ENCODE measurements around the gene FAM131A.

The FAM131A gene

DNA sequence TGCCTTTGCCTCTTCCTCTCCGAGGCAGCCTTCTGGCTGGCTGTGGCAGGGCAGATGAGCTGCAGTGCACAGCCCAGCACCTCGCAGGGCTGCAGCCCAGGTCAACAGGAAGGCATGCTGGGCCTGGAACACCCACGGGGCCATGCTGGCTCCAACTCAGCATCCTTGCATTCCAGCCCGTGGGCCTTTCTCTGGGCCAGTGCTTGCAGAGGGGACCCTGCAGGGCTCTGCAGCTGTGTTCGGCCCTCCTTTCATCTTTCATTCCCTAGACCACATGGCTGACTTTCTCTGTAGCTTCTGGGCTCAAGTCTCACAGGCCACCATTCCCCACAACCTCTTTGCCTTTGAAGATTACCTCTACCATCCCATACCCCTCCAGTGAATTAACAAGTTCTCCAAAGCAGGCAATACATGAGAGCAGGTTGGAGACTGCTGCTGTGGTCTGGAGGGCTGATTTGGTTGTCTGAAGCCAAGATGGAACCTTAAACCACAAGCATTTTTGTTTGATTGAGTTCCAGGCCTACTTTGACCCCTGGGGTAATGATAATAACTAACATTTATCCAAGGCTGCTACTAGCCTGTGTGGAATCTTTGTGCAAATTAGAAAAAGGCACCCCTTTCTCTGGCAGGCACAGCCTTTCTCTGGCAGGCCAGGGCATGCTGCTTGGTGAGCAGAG, 5.9 kb downstream of the FAM131A start:
- no peak for DNase-seq

DNA sequence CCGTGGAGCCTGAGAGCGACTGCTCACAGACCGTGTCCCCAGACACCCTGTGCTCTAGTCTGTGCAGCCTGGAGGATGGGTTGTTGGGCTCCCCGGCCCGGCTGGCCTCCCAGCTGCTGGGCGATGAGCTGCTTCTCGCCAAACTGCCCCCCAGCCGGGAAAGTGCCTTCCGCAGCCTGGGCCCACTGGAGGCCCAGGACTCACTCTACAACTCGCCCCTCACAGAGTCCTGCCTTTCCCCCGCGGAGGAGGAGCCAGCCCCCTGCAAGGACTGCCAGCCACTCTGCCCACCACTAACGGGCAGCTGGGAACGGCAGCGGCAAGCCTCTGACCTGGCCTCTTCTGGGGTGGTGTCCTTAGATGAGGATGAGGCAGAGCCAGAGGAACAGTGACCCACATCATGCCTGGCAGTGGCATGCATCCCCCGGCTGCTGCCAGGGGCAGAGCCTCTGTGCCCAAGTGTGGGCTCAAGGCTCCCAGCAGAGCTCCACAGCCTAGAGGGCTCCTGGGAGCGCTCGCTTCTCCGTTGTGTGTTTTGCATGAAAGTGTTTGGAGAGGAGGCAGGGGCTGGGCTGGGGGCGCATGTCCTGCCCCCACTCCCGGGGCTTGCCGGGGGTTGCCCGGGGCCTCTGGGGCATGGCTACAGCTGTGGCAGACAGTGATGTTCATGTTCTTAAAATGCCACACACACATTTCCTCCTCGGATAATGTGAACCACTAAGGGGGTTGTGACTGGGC, 7.3 kb downstream of the FAM131A start:
- DNase-seq, result no peak

DNA sequence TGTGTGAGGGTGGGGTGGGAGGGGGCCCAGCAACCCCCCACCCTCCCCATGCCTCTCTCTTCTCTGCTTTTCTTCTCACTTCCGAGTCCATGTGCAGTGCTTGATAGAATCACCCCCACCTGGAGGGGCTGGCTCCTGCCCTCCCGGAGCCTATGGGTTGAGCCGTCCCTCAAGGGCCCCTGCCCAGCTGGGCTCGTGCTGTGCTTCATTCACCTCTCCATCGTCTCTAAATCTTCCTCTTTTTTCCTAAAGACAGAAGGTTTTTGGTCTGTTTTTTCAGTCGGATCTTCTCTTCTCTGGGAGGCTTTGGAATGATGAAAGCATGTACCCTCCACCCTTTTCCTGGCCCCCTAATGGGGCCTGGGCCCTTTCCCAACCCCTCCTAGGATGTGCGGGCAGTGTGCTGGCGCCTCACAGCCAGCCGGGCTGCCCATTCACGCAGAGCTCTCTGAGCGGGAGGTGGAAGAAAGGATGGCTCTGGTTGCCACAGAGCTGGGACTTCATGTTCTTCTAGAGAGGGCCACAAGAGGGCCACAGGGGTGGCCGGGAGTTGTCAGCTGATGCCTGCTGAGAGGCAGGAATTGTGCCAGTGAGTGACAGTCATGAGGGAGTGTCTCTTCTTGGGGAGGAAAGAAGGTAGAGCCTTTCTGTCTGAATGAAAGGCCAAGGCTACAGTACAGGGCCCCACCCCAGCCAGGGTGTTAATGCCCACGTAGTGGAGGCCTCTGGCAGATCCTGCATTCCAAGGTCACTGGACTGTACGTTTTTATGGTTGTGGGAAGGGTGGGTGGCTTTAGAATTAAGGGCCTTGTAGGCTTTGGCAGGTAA, 8.1 kb downstream of the FAM131A start:
- no peak for DNase-seq

DNA sequence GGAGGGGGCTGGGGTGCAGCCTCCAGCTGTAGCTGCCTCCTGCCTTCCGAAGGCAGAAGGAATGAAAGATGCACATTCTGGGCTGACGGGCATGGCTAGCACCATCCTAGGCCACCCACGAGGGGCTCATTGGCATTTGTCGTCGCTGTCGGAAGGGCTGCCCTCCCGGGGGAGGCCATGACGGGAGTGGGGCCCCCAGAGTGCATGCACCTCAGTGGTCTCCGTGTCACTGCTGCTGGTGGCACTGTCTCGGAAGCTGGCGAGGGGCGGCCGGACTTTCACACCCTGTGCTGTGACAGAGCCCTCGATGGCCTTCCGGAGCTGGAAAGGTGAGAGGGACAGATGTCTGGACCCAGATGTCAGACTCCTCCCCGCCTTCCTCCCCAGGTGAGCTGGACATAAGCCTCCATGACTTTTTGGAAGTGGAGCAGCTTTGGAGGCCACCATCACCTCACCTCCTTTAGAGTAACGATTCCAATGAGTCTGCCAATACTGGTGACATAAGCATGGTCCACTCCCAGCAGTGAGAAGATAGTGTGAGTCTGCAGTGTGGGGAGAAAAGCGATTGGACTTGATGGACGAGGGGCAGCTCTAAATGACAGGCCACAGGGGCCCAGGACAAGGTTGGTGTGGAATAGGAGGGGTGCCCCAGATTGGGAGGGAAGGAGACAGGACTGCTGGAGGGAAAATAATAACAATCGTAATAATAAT, 9.2 kb downstream of the FAM131A start:
- no peak for DNase-seq

DNA sequence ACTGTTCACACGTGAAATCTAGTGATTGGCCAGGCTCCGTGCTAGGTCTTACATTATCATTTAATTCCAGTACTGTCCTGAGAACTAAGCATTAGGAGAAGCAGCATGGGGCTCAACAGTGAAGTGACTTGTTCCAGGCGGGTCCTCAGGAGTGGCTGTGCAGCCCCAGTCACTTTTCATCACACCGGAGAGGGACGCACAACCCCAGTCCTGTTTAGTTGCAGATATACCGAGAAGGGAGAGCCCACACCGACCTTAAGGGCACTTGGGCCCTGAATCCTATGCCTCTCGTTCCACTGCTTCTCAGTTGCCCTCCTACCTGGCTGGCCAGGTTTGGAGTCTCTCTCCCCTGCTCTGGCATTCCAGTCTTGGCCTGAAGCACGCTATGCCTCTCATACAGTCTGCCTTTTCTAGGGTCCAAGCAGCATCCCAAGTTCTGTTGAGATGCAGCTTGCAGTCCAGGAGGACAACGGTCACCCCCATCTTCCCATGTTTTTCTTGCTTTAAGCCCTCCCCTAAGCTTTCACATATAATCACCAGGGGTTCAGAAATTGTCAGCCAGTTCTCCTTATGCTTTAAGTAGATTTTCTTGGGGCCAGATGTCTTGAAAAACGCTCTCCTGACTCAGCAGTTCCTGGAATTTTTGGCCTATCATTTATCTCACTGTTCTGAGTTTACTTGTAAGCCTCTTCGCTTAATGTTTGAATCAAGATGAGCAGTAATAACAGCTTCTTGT, 10.1 kb downstream of the FAM131A start:
- no peak for DNase-seq

DNA sequence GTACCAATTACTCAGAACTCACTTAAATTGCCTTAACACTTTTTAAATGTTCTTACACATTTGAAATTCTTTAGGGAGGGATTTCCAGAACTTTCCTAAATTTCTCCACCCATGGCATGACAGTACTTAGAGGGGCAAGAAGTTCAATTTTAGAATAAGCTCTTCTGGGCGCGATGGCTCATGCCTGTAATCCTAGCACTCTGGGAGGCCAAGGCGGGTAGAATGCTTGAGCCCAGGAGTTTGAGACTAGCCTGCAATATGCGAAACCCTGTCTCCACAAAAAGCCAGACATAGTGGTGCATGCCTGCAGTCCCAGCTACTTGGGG, 10.6 kb downstream of the FAM131A start:
- no peak for DNase-seq

DNA sequence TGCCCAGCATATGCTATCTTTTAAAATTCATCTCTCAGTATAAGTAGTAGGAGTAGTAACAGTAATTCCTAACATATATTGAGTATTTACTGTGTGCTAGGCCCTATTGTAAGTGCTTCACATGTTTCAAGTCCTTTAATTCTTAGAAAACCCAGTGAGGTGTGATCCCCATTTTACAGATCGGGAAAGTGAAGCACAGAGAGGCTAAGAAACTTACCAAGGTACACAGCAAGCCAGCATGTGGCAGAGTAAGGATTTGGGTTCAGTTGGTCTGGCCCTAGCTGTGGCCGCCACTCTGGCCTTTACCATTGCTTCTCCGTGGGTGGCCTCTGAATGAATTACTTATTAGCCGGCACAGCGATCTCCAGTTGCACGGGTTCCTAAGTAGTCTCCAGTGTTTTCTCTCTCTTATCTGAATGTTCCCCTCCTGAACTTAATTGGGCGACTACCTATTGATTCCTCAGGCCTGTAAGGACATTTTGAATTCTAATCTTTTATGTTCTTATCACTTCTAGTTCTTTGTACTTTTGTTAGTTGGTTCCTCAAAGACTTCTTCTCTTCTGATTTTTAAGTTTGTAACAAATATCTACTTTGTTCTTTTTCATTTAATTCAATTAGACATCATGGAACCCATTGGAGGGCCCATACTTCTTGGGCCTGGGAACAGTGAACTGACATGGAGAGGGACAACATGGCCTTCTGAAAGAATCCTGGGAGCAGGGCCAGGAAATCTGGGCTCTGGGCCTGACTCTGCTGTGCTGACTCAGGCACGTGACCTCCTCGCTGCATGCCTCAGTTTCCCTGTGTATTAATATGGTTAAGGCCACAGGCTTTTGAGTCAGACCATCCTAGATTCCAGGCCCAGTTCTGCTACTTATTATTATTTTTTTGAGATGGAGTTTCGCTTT, 12.4 kb downstream of the FAM131A start:
- no peak for DNase-seq

DNA sequence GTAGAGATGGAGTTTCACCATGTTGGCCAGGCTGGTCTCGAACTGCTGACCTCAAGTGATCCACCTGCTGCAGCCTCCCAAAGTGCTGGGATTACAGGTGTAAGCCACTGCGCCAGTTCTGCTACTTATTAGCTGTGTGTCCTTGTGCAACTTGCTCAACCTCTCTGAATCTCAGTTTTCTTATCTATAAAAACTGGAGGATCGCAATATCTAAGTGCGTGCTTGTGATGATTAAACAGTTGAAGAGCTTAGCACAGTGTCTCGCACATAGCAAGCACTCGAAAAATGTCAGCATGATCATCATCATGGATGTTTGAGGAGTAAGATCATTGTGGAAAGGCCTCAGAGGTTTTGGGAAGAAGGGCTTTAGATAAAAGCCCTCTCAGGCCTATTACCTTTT, 13.2 kb downstream of the FAM131A start:
- no peak for DNase-seq

DNA sequence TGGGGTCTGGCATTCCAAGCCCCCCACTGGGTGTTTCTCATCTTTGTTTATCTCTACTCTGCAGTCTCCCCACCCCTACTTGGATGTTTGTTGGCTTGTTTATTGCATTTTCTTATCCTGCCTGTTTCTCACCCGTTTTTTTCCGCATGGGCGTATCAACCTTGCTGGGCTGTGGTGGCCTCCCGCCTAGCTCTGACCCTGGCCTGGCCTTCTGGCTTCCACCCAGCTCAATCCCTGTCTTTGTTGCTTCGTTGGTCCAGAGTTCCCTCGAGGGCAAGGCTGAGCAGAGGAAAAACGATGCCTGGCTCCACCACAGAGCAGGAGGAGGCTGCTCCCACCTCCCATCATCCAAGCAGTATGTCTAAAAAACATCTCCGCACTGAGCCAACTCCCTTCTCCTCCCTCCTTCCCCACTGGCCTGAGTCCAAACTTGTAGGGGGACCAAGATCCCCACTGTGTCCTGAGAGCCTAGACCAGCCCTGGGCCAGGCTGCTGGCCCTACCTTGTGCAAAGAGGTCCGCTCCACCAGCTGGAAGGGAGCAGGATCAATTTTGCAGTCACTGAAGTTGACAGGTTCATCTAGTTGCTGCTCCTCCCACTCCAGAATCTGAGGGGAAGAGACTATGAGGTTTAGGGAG, 14.2 kb downstream of the FAM131A start:
- DNase-seq, result no peak

DNA sequence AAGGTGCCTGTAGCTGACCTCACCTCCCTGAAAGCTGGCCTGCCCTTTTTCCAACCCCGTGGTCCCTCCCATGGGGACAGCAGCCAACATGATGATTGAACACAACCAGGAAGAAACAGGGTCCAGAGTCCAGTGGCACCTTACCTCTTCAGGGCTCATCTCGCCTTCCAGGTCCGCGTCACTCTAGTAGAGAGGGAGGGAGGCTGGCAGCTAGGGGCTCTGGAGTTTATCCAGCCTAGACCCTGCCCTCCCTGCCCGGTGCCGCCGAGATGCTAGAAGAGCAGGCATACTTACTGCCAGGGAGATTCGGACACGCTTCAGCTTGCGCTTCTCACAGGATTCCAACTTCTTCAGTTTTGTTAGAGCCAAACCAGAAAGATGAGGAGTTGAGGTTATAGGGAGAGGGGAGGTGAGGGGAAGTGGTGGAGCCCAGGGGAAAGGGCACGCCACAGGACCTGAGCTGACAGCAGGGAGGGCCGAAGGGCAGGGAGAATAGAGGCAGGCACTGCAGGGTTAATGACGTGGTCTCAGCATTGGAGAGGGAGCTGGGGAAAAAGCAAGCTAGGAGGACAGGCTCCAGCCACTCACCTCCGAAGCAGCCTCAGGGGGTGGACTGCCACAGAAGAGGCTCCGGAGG, 14.9 kb downstream of the FAM131A start:
- DNase-seq, result no peak

DNA sequence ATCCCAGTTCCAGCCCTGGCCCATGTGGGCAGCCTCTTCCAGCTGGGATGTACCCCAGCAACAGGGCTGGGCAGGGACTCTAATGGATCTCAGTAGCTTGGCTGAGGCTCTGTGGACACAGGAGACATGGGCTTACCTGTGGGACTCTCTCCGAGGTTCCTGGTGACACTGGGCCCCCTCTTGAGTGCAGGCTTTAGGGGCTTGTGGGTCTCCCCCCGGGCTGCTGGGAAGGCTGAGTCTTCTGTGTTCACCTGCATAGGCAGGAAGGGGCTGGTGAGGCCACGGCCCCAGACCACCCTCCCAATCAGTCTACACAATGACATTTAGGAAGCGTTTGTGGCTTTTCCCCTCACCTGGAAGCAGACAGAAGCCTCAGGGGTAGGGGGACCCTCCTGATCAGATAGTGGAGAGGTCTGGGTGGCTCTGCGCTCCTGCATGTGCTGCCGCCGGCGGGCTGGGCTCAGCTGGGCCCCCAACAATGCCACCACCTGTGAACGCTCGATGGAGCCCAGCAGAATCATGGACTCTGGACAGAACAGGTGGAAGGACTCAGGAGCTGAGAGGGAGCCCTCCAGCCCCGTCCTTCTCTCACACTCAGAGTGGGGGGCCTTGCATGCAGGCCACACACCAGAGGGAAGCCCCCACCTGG, 15.6 kb downstream of the FAM131A start:
- no peak for DNase-seq

DNA sequence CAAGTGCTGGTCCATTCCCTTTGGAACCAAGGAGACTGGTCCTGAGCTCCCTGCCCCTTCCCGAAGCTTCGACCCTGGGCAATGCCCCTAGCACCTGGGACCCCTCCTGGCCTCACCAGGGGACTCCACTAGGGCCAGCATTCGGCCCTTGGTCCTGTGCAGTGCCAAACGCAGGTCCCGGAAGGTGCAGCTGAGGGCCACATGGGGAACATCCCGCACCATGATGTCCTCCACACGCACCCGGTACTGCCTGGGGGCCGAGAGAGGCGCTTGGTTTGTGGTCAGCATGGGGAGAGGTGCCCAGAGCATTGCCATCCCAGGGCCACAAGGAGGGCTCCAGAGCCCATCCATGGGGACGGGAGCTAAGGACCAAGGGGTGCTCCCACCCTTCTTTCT, 16.1 kb downstream of the FAM131A start:
- no peak for DNase-seq

DNA sequence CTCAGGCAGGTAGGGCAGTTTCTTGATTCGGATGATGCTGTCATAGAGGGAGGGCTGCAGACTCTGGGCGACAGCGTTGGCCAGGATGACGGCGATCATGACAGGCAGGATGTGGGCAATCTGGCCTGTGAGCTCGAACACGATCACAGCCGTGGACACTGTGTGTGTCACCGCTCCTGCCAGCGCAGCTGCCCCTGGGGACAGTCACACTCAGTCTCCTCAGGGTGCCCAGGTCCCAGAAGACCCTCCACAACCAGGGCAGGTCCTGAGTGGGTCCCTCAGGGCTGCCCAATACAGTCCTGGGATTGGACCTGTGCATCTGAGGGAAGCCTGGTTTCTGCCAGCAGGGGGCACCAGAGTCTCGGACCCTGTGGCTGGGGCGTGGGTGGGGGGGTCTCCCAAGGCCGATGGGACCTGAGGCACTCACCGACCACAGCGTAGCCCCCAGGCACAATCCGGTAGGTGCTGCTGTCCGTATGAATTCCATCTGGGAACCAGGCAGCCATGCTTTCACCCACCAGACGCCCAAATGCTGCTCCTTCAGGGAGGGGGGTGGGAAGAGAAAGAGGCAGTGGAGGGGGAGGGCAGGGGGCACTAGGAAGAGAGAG, 16.8 kb downstream of the FAM131A start:
- DNase-seq, result peak; percentile 28

DNA sequence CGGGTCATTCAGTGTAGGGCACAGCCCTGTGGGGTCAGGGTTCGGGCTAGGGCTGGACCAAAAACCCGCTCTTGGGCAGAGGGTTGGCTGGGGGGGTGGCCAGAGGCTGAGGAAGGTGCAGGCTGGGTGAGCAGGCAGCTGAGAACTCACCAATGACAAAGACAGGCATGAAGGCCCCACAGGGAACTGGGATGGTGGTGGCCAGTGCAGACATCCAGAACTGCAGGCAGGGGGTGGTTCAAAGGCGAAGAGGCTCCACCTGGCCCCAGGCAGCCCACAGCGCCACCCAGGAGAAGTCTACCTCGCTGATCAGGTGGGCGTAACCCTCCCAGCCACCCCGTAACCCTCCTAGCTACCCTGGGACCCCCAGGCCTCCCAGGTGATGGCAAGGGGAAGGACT, 17.4 kb downstream of the FAM131A start:
- no peak for DNase-seq

DNA sequence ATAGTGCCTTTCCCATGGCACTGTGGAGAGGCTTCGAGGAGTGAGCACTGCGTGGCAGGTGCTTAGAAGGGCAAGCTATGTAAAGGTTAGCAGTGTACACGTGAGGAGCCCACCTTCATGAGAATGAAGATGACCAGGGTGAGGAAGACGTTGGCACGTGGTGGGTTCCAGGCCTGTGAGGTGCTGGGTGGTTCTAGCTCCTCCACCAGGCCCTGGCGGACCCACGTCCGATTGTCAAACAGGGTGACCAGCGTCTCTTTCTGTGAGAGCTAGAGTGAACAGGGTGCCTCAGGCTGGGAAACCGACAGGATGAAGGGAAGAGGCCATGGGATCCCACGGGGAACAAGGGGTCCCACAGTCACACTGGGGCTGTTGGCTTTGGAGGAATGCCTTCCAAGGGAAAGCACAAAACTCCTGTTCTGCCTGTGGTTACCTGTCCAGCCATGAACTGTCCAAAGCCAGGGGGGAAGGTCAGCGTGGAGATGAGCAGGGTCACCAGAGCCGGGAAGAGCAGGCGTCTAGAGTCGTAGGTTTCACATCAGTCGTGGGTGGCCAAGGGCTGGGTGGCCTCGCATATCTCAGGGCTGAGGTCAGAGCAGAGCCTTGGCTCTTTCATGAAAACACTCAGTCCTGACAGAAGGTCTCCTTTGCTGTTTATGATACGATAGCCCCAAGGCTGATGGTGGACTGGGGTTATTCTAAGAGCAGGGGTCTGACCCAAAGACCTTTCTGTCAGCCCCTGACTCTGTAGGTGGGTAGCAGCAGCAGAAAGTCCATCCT, 18.1 kb downstream of the FAM131A start:
- DNase-seq, result no peak

DNA sequence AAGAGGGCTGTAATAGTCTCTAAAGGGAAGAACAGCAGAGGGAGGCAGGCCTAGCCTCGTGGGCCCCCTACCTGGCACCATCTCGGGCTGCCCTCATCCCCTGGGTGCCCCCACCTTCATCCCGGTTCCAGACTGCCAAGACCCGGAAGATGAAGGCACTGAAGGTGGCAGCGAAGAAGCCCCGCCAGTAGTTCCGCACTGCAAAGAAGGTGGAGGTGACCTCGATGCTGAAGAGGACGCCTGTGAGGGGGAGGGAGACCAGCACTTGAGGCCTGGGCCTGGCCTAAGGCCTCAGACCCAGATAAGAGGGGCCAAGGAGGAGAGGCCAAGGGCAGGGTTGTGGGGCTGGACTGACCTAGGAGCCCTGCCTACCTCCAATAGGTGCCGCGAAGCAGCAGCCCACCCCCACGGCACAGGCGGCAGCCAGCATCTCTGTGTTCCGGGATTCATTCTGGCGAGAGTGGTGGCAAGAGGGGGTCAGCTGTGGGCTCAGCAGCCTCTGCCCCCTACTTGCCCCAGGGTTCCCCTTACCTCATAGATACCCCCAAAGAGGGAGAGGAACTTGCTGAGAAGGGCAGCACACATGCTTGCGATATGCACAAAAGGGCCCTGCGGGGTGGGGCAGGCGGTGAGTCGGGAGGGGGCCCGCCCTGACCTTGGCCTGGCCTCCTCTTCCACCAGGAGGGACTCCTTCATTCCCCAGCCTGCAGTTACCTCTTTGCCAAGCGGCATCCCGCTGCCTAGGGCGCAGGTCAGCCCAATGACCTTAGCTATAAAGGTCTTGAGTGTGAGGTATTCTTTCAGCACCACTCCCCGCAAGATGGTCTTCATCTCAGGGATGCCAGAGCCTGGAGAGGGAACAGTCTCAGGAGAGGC, 20.1 kb downstream of the FAM131A start:
- DNase-seq, result no peak

DNA sequence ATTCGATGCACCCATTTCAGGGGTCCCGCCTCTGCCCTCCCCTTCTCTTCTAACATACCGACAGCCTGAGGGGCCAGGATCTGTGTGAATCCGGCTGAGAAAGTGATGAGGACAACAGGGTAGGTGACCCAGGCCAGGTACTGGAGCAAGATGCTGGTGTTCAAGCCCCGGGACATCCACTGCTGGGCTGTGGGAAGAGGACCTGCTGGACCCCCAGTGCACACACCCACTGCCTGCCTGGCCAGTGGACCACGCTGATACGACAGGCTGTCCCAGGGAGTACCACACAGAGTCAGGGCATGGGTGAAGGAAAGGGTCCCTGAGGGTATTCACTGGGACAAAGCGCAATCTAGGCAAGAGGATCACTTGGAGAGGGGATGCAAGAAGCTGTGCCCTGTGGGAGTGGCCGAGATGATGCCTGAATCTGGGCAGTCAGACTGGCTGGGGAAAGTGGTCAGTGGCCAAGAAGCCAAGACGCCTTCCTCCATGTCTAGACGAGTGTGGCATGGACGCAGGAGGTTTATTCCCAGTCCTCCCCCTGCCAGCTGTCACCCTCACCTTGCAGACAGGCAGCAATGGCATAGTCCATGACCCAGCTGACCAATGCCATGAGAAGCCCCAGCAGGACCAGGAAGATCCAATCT, 20.8 kb downstream of the FAM131A start:
- no peak for DNase-seq

All from central memory CD4-positive, alpha-beta T cell (primary cell).